Measurements from ENCODE around the gene FCMR.

The FCMR gene, protein sequence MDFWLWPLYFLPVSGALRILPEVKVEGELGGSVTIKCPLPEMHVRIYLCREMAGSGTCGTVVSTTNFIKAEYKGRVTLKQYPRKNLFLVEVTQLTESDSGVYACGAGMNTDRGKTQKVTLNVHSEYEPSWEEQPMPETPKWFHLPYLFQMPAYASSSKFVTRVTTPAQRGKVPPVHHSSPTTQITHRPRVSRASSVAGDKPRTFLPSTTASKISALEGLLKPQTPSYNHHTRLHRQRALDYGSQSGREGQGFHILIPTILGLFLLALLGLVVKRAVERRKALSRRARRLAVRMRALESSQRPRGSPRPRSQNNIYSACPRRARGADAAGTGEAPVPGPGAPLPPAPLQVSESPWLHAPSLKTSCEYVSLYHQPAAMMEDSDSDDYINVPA

DNA sequence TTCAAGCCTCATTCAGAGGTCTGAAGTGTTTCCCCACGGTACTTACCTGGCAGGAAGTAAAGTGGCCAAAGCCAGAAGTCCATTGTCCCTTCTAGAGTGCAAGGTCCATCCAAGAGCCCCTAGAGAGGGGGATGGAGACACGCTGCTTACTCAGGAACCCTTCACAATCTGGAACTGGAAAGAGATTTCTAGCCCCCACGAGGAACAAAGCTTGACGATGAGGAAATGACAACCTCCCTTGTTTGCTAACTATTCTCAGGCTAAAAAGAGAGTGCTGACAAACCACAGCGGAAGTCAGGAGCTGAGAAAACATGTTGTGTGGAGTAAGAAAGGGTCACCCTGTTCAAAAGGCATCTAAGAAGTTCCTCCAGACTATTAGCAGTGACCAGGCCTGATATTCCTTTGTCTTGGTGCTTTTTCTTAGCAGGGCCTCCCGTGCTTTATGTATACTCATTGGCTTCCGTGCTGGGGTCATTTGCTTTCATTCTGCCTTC is at the start of gene FCMR:
FCMR (minus strand) TSS at position 170 of the 494 bp plus-strand sequence; CDS start at position 83, 87 bp downstream.
- peak; percentile 29 to 37 for DNase-seq

DNA sequence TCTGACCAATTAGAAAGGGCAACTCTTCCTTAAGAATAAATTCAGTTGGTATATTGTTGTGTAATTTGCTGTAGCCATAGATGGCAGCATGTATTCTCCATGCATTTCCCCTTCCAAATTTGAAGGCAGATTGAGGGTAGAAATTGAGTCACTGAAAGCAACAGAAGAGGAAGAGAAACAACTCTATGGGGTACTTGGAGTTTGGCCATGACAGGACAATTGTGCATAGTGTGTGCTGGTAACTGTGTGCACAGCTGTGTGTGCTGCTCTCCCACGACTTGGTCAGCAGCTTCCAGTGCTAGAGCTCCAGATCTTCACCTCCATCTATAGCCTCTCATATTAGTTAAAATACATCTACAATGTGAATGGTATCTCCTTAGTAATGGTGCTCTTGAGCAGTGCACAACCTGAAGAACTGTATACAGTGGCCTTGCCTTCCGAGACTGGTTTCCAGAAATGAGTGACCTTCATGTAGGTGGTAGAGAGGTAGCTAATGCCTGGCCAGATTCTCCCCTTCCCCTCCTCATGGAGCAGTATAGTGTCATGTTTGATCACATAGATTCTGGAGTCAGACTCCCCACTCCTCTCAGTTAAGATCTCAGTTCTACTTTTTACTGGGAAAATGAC is 49.4 kb upstream of the FCMR start:
- DNase-seq: no peak

DNA sequence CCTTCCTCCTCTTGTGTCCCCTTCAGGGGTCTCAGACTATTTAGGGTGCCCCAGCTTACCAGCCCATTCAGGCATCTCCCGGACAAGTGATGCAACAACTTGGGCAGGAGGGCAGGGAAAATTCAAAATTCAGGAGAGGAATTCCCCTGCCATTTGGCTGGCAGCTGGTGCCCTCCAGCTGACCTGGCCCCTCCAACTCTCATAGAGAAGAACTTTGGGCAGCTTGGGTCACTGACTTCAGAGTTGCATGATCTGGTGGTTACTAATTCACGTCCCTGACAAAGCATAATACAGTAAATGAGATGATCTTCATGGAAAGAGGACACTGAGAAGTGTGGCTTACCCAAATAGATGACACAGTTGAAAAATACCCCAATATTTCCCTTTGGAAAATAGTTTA is 48.7 kb upstream of the FCMR start, which contains the start of gene FCAMR:
FCAMR (minus strand) TSS at position 15 of the 400 bp plus-strand sequence. CDS start 335 bp downstream, outside the sequence.
- DNase-seq: no peak

DNA sequence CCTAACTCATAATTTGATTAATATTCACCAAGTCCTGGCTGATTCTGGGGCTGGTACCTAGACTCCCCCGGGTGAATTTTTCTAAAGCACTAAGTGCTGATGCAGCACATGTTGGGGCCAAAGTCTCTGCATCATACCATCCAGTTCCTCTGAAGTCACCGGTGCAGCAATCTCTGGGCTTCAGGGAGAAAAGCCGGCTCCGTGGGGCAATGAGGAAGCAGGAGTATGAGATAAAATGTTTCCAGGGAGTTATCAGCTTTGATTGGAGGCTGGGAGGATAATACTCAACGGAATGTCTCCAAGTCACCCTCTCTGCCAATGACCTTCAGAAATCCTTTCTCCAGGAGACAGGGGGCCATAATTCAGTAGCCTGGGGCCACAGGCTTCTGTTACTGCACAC is 47.3 kb upstream of the FCMR start:
- DNase-seq: no peak

DNA sequence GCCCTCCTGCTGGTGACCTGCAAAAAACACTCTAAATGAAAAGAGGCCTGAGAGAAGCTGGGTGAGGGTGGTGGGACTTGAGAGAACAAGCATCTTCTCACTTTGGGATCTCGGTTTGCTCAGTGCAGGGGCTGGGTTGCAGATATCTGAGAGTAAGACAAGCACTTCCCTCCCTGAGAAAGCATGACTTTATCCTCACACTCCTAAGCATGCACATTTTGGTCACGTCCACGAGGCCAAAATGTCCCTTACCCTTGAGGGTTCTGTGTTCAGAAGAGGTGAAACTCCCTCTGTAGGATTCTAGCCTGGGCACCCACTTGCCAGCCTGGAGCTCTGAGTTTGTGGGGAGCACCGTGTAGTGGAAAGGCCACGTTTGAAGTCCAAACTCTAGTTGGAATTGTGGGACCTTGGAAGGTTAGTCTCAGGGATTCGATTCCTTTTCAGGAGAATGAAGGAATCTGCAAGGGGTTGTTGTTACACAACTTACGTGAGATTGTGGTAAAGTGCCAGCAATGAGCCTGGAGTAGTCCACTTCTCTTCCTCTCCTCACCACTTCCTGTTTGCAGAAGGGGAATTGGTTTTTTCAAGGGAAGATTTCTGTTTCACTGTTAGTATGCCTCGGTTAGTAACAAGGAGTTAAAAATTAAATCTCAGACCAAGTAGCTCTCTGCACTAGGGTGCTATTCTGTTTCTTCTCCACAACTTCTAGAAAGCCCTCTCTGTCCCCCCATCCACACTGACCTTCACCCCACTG is 45.5 kb upstream of the FCMR start:
- DNase-seq: no peak

DNA sequence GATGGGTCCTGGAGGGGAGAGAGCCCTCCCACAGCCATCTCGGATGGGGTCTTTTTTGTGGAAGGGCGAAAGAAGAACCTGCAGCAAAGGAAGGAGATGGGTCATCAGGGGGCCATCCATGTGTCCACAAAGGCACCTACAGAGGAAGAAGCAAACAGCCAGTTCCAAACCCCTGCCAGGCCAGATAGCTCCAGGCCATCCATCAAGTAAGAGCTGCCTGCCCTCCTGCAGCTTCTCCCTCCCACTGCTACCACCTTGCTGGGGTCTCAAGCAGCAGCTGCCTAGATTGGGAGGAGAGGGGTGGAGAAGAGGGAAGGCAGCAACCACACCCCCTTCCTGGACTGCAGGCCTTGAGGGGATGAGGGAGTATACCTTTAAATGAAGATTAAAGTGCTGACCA is 44.0 kb upstream of the FCMR start:
- DNase-seq: no peak

DNA sequence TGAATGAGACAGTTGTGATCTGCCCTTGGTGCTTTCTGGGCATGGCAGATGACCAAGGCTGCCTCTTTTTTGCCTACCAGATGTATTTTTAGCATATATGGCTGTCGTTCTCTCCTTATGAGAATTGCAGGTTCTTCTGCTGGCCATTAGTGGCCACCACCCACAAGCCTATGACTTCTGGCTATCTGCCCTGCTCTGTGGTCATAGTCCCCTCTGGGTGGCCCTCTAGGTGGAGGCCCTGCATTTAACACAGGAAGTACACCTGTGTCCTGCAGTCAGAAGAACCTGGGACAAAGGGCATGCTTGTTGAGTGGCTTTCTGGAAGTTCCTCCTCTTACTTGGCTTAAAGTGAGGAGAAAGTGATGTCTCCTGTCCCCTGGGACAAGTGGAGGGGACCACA is 42.0 kb upstream of the FCMR start:
- no peak for DNase-seq

DNA sequence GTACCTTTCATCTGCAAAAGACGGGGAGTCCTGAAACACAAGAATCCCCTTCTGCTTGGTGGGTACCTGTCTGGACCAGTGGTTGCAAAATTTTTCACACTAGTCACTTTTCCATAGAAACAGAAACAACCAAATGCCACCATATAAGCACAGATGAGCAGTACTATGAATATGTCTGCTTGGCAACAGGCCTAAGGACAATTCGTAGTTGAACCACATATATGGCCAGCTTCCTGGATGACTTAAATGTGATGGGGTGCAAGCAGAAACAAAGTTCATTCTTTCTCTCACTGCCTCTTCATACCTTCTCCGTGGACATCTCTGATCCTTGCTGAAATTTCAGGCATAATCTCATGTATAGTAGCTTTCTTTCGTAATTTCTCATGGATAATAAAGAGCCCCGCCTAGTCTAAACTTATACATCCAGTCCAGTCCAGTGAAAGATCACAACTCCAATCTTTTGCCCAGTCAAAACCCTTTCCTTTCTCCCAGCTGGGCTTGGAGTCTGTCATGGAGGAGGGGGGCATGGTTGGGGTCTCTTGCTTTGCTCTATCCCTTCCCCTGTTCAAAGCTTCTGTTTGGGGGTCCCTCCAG is 41.5 kb upstream of the FCMR start:
- DNase-seq: no peak

DNA sequence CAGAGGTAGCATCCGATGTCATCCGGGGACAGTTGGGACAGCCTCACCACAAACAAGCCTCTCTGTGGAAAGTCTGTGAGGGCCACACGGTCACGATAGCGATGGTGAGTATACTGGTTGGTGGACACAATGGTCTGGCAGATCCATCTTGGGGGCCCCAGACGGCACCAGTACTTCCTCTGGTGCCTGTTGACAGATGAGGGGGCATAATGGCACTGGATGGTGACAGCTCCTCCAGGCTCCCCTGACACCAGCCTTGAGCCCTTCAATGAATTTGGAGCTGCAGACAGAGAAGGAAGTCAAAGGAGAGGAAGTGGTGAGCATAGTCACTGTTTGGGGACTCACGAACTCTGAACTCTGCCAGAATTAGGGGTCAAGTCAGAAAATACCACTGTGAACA is 40.5 kb upstream of the FCMR start:
- no peak for DNase-seq

DNA sequence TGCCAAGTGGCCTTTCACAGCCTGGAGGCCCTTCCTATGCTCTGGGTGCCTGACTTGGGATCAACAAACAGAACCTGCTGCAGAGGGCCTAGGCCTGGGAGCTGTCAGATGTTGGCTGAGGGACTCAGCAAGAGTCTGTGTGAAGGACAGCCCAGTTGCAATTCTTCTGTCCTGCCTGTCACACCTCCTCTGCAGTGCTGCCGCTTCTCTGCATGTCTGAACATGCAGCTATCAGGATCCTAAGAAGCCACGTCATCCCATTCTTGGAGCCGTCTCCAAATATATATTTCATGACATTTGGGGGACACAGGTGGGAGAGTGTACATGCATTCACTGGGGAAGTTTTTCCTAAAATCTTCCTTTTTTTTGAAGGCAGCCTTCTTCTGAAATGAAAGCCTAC is 39.9 kb upstream of the FCMR start:
- DNase-seq: no peak

DNA sequence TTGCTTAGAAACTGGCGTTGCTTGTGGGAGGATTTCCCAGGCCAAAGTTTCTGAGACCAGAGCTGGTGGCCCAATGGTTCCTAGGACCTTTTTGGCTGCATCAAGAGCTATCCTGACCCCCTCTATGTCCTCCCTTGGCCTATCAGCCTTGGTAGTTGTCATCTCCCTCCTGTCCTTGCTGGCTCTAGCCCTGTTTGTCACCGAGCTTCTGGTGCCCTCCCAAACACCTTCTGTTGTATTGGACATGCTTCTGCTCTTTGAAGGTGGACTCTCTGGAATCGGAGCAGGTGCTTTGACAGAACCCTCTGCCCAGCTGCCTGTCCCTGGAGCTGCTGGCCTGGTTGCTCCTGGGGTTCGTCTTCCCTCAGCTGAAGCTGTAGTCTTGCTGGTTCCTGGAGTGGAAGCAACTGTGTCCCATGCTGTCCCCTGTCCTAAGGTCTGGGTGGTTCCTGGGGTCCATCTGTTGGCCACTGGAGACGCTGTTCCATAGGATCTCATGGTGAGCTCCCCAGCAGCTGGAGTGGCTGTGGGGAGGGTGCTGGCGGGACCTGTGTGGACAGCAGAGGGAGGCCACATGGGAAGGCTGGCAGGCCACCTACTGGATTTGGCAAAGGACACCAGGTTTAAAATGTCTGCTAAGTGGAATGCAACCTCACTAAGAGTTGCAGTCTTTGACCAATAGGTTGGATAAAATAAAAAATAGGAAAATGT is 39.1 kb upstream of the FCMR start:
- DNase-seq: no peak

DNA sequence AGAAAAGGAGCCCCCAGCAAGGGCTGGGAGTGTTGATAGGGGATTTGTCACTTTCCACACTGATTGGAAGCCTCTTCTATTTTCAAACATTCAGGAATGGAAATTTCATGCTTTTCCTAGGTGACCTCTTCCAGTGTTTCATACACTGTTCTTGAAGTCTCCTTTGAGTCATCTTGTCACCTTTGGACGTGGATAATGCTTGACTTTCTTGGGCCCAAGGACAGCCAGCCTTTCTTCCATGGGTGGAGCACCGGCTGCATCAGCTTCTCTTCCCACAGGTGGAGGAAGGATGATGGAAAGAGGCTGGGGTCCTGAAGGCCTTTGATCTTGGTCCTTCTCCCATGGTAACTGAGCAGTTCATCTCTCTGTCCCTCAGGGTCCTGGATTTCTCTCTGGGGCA is 36.4 kb upstream of the FCMR start:
- DNase-seq: no peak

DNA sequence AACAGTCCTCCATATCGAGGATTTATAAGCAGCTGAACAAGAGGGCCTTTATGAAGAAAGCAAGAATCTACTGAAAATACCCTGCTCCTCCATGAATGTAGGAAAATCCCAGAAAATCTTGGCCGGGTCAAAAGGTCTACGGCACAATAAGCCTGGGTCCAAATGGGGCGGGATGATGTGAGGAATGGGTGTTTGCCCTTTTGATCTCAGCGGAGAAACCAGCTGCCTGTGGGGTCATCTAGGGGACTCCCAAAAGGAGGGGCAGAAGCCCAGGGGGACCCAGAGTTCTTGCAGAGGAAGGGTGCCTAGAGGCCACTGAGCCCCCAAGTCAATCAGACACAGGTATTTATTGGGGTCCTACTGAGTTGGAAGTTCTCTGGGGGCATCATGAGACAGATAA is 35.9 kb upstream of the FCMR start:
- DNase-seq: no peak

DNA sequence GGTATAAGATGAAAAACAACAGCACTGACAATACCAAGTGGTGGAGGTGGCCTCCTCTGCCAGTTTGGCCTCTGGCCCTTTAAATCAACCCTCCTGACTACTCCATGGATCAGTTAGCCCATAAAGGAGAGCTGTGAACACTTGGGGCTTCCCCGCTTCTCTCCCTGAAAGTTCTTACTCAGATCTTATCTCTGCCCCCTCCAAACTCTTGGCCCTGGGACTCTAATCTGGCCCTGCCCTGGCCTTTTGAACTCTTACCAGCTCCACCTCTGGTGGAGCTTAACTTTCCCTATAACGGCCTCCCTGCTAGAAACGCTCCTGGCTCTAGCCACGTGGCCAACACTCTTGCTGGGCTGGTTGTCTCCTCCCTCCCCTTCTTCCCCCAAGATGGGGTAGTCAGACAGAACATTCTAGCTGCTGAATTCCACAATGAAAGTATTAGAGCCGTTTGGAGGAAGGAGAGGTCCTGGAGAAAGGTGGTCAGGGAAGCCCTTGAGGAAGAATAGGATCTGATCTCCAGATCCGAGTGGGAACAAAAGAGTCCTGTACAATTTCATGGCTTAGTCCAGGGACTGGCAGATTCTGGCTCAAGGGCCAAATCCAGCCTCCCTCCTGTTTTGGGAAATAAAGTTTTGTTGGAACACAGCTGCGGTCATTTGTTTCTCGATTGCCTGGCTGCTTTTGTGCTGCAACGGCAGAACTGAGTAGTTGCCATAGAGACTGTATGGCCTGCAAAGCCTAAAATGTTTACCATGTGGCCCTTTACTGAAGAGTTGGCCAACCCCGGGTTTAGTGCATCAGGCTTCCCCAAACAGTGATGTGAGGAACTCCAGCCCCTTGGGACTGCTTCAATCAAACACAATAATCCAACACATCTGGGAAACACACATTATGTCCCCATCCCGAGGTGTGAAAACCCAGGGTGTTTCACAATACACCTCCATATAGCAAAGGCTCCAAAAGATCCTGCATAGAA is 34.0 kb upstream of the FCMR start:
- no peak for DNase-seq

DNA sequence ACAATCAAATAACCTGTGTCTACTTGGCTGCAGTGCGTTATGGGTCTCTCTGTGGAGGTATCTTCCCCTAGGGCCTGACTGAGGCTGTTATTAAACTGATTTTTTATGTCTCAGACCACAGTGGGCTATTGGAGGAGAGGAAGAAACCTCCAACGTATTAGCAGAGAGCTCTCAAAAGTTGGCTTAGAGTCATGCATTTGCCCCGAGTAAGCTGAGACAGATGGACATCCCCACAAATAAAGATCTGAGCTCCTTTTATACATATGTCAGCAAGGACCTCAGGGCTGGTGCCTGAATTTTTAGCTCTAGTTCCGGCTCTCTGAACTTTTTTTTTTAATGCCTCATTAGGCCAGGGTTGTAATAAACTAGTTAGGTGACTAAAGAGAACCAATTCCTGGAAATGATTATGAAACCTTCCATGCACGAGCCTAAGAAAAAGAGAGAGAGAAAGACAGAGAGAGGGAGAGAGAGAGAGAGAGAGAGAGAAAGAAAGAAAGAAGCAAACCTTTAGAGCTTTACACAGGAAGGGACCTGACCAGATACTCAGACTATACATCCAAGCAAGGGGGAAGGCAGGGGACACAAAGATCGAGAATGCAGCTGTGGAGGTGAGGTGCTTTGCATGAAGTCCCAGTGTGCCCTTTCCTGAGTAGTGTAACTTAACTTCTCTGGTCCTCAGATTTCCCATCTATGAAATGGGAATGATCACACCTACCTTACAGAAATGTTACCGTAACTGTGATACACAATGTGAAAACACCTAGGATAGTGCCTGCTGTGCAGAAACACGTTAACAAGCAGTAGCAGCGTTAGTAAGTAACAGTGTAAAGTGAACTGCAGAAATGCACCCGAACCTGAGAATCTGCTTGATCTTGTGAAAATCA is 33.0 kb upstream of the FCMR start:
- no peak for DNase-seq

DNA sequence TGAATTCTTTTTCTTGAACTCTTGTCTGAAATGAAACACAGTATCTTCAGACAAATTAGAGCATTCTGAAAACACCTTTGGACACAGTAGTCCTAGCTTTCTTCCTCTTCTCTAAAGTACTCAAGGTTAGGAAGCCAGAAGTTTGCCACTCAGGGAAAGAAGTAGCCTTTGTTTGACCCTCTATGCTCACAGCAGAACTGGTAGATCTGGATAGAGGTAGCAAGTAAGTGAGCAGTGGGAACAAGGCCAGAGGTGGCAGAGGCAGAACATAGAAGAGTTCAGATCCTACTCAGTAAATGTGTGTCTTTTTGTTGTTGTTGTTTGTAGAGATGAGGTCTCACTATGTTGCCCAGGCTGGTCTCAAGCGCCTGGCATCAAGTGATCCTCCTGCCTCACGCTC is 31.9 kb upstream of the FCMR start:
- DNase-seq: no peak

DNA sequence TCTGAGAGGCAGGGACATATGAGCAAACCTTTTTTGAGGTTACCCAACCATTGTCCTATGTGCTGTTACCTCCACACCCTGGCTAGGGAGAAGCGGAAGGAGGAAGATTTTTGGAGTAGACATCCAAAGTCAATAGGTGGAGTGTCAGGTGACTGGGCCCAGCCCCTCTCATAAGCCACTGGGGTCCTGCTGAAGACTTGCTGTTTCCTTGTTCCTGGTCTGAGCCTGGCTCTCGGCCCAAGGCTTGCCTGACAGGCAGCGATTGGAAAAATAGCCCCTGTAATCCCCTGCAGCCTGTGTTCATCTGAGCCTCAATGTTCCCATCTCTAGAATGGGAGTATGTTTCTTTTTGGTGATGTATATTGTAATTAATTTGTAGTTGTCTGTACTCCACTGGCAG is 31.4 kb upstream of the FCMR start:
- DNase-seq: no peak

DNA sequence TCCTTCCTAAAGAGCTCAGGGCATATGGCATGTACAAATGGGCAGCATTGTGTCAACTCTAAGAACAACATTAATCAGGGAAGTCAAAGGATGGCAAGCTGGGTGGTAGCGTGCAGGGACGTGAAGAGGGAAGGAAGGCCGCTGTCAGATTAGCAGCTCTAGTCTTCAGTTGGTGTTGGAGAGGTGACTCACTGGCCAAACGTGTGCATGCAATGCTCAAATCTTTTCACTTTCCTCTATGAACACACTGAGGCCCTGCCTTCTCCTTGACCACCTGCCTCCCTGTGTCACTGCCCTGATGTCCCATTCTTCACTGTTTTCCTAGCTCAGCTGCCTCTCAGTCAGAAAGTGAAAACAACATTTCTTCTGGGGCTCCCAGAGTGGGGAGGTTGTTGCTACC is 30.4 kb upstream of the FCMR start:
- DNase-seq: no peak

DNA sequence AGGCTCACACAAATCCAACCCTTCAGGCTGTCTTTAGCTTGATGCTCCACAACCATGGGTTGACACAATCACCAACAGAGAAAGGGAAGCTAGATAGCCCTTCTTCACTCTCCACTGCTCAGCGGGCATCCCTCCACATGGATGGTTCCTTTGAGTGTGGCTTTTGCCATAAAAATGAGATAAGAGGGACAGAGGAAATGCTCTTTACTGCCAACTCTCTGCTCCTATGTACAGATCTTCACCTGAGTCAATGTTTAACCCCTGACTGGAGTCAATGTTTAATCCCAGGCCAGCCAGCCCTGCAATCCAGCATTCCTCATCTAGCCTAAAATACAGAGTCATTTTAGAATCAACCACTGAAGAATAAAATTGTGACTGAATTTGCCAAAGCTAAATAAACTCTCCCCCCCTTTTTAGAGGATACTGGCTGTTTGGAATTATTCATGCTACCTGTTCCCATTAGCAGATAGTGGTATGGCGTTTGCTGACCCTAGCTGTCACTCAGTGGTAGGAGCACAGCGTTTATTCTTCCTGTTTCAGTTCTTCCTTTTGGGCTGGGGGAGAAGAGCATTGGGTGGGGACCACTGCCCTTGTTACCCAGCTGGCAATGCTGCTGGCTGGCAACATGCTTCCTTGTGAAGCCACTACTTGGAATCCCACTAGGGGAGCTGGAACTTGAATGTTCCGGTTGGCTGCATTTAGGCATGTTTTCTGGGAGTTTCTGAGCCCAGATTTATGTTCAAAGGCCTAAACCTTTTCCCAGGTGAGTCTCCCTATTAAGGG is 29.8 kb upstream of the FCMR start:
- DNase-seq: no peak
